Heart right ventricle (tissue), 16 donors: ENCODE results near the gene COQ8B. TPM values are rescaled to one million over a fixed set of nuclear protein-coding genes. Genes with fewer than 3 reads are reported as not detected.
A peak's percentile ranks its signal among the peaks of the same experiment; 100 is the strongest.

Experiments used
- ATAC-seq, 8 donors: fragments of 200-7000 bp; cut with Tn5 transposase; one replicate each; pipeline ENCODE4 v1.9.1; 2020; ENCODE audit warnings: mild to moderate bottlenecking in 8 of 8, moderate library complexity in 8 of 8, moderate number of reproducible peaks in 1 of 8
- DNase-seq, 2 donors: peaks; one replicate each; pipeline ENCODE4 v3.0.0-alpha.2; 2020
- H3K27ac ChIP-seq, 10 donors: fragments of 200-600 bp; sonication (generic) in 2 of 10; one replicate each; pipeline versions ENCODE4 v1.5.0 to v1.8.0; 2020 to 2022; ENCODE audit warnings: mild to moderate bottlenecking in 3 of 10
- H3K27me3 ChIP-seq, 7 donors: fragments of 200-600 bp; one replicate each; pipeline ENCODE4 v1.8.0; 2021 to 2022; ENCODE audit warnings: mild to moderate bottlenecking in 2 of 7
- H3K36me3 ChIP-seq, 9 donors: fragments of 200-600 bp; sonication (generic) in 1 of 9; one replicate each; pipeline versions ENCODE4 v1.5.0 to v1.8.0; 2020 to 2022; ENCODE audit warnings: mild to moderate bottlenecking in 2 of 9
- H3K4me1 ChIP-seq, 9 donors: fragments of 200-600 bp; sonication (generic) in 1 of 9; one replicate each; pipeline versions ENCODE4 v1.5.0 to v1.8.0; 2020 to 2022; ENCODE audit warnings: mild to moderate bottlenecking in 4 of 9
- H3K4me3 ChIP-seq, 10 donors: fragments of 200-600 bp; sonication (generic) in 2 of 10; one replicate each; pipeline versions ENCODE4 v1.5.0 to v1.8.0; 2020 to 2022; ENCODE audit warnings: mild to moderate bottlenecking in 7 of 10, moderate library complexity in 2 of 10
- H3K9me3 ChIP-seq, 11 donors: fragments of 200-600 bp in 10 of 11; sonication (generic) in 2 of 11; one replicate each; pipeline versions ENCODE4 v1.5.0 to v1.8.0; 2013 to 2022; ENCODE audit warnings: mild to moderate bottlenecking in 2 of 11, control low read depth in 1 of 11, moderate library complexity in 1 of 11
- whole genome bisulfite sequencing, 2 donors: extraction: QIAGEN DNeasy Blood & Tissue Kit; methylation state at CpG; one replicate each; pipeline ENCODE4 v1.1.7; 2013; ENCODE audit warnings: inconsistent platforms in 1 of 2; 5-methylcytosine and 5-hydroxymethylcytosine counted together
- intact Hi-C, 10 donors: fragments of 100-400 bp; cut with DNase I; formaldehyde crosslinking; loops; one replicate each; pipeline versions ENCODE4 v1.11.1 to v1.14.2; 2022
- polyA plus RNA-seq, 2 donors: library from polyadenylated mRNA; stranded (reverse); fragments of 200-250 nt; gene quantifications; one replicate each; pipeline ENCODE4 v1.2.3, GENCODE V29; 2013
- total RNA-seq, 10 donors: library from RNA; stranded (reverse); fragmentation: NEBNext Ultra II Directional in 3 of 10; extraction: Animal tissue kit (Norgen Biotek cat#: 25700) in 3 of 10; gene quantifications; one replicate each; pipeline versions ENCODE4 v1.2.1 to v1.2.4, GENCODE V29; 2021 to 2023
- TF ChIP-seq, protein P1 (sequence below), 9 donors: fragments of 200-600 bp; sonication (generic) in 2 of 9; IDR thresholded peaks; one replicate each; pipeline versions ENCODE4 v1.5.0 to v1.8.0; 2021 to 2022; ENCODE audit warnings: antibody characterized with exemption in 9 of 9, mild to moderate bottlenecking in 5 of 9, moderate library complexity in 1 of 9
- donor health status: Arrhythmogenic right ventricular cardiomyopathy.
- donor health status: ischemic (EF 13 %, LVEDD 7.1; RV severe dilation, severe dysfunction).
- donor health status: healthy with polysubstance abuse.
- donor health status: DM: no; HTN: yes; CAD: no.
- donor health status: DM: no; HTN: no; CAD: no.
- donor health status: ischemic (EF 25% LVEDD 6.9; RV normal size, moderate dysfunction).
- donor health status: ischemic (EF 25% LVEDD 5.7; RV mildly dilated, moderate dysfunction).
- donor health status: healthy.
- donor health status: DM: yes; HTN: yes; CAD: no.
- donor health status: Ischemic cardiomyopathy.
- donor health status: ischemic (EF 35%, LVEDD 5.7; RV mildly dilated, moderate dysfunction).
- donor health status: nonischemic (EF 11% LVEDD 7.7; RV severe dilation, severe dysfunction).
- donor health status: DM: yes; HTN: yes; CAD: no.
- donor health status: PGD.
- donor health status: ischemic (EF 29% LVEDD 5.4; RV normal size, mild dysfunction).
- donor health status: nonischemic (EF 23%, LVEDD 6.1; RV moderate dilation, normal function).

The COQ8B gene
- total and polyA plus RNA-seq, 12 donors = 17.9 to 34.4 (median 27.5) TPM

DNA sequence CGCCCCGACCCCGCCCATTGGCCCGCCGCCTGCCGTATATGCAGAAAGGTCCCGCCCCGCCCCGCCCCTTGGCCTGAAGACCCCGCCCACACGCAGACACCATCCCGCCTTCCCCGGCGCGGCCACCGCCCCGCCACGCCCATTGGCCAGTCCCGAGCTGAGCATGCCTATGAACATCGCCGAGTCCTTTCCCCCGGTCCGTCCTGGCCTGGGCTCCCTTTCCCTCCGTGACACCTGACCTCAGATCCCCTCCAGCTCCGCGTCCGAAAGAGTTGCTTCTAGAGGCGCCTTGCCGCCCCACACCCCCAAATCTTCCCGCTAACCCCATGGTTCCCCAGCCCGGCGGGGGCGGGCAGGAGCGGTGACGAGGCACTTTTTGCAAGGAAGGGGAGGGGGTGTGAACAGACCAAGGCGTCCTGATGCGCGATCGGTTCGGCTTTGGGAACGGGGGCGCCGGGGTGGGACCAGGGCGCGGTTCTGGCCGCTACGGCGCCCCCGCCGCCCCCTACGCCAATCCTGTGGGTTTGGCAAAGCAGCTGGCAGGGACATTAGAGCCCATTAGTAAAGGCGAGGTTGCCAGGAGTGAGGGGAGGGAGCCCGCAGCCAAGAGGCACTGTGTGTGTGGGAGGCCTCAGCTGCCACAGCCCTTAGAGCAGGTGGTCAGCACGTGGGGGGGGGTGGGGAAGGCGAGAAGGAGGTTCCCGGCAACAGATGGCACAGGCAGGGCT lies 25.8 kb downstream of the COQ8B start:
- ATAC-seq = peak; percentile 89 to 94 (median 92)

DNA sequence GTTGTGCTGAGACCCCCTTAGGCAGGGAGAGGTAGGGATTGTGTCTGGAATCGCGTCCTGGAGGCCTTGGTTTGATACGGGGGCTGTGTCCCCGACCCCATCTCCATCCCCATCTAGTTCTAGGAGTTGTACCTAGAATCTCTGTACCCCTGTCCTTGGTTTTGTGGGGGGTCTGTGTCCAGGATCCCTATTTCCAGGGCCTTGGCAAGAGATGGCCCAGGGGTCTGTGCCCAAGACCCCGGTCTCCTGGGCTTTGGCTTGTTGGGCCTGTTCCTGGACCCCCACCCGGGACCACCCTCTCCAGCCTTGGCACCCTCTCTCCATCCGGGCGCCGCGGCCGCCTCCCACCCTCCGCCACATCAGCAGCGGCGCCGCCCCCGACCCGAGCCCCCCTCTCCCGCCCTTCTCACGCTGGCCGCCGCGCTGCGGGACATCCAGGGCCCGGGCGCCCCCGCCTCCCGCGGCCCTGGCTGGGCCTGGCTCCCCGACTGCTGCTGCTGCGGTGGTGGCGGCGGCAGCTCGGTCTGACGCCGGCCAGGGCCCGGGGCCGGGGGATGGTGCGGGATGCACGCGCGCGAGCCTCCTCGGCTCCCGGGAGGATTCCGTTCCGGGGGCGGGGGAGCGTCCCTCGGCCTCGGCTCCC lies 26.5 kb downstream of the COQ8B start, which contains the start of gene NUMBL:
Gene NUMBL (minus strand): TSS at position 602 of the 643 bp plus-strand sequence. CDS start 168 bp downstream, at position 434.
- Histone ChIP-seq H3K4me1 (peaks cover 0 to 45% (median 31%) of the 10 kb centered on the region in 9 donors), H3K27ac (peak within 1 kb of the TSS; percentile 61 to 91 (median 87)), H3K4me3 (peak within 1 kb of the TSS; percentile 51 to 82 (median 70)), H3K36me3 (peaks cover 0 to 44% (median 8%) of the 10 kb centered on the region in 9 donors), H3K27me3 (no peaks in the 10 kb centered on the region), H3K9me3 (no peaks in the 10 kb centered on the region)
- intact Hi-C loops = no loop called here
- DNase-seq (no peak), ATAC-seq (peak in 1 of 8 donors; percentile 63)
- TF ChIP-seq, protein P1, sequence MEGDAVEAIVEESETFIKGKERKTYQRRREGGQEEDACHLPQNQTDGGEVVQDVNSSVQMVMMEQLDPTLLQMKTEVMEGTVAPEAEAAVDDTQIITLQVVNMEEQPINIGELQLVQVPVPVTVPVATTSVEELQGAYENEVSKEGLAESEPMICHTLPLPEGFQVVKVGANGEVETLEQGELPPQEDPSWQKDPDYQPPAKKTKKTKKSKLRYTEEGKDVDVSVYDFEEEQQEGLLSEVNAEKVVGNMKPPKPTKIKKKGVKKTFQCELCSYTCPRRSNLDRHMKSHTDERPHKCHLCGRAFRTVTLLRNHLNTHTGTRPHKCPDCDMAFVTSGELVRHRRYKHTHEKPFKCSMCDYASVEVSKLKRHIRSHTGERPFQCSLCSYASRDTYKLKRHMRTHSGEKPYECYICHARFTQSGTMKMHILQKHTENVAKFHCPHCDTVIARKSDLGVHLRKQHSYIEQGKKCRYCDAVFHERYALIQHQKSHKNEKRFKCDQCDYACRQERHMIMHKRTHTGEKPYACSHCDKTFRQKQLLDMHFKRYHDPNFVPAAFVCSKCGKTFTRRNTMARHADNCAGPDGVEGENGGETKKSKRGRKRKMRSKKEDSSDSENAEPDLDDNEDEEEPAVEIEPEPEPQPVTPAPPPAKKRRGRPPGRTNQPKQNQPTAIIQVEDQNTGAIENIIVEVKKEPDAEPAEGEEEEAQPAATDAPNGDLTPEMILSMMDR (IDR thresholded peaks at IDR 0.05) = no peak
- WGBS, 2 donors = 2 to 6% methylated on average over 26 to 50 of the region's 50 CpGs

More for the DNA sequence above, 25.8 kb downstream of the COQ8B start:
- Histone ChIP-seq H3K4me3 (peak overlapping the region; percentile 51 to 82 (median 70)), H3K27me3 (no peaks in the 10 kb centered on the region), H3K9me3 (no peaks in the 10 kb centered on the region), H3K4me1 (peaks cover 0 to 45% (median 31%) of the 10 kb centered on the region in 9 donors), H3K27ac (peak overlapping the region; percentile 42 to 91 (median 87)), H3K36me3 (peaks cover 0 to 44% (median 8%) of the 10 kb centered on the region in 9 donors)
- intact Hi-C loops = no loop called here
- TF ChIP-seq, protein P1 (IDR thresholded peaks at IDR 0.05) = no peak
- peak; percentile 95 to 98 for DNase-seq
- 2 to 3% methylated on average over 46 to 56 of the region's 56 CpGs for whole genome bisulfite sequencing, 2 donors

DNA sequence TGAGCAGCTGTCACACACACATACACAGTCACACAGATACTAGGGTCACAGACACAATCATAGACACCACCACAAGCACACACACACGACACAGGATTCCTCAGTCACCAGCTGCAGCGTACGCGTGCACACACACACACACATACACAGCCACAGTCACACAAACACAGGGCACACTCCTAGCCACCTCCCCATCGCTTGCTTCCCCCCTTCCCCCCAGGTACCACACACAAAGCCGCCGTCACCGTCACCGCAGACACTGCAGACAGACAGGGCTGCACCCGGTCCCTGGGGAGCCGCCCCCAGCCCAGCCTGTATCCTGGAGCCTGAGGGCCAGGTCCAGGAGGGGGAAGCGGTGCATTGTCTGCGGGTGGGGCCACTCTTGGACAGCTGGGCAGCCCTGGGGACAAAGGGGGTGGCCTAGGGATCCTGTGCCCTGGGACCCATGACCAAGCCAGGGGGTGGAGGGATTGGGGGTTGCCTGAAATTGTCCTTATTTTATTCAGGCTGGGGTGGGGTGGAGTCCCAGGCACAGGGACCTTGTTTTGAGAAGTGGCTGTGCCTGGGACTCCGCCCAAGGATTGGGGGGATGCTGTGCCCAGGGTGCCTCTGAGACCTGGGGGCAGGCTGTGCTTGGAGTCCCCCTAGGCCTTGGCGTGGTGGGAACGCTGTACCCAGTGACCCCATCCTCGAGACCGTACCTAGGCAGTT lies 27.2 kb downstream of the COQ8B start:
- DNase-seq = peak; percentile 44
- peaks cover 0 to 44% (median 12%) of the 10 kb centered on the region in 9 donors for H3K36me3 ChIP-seq
- H3K27ac ChIP-seq = peak overlapping the region; percentile 61 to 91 (median 87)
- no peaks in the 10 kb centered on the region for H3K9me3 ChIP-seq
- peaks cover 0 to 45% (median 31%) of the 10 kb centered on the region in 9 donors for H3K4me1 ChIP-seq
- peak in 3 of 8 donors; percentile 3 to 7 (median 3) for ATAC-seq
- 38 to 47% methylated on average over 18 of the region's 18 CpGs for WGBS, 2 donors
- H3K27me3 ChIP-seq = no peaks in the 10 kb centered on the region
- intact Hi-C loops = no loop called here
- peak overlapping the region; percentile 51 to 82 (median 70) for H3K4me3 ChIP-seq
- TF ChIP-seq, protein P1 (IDR thresholded peaks at IDR 0.05) = no peak

DNA sequence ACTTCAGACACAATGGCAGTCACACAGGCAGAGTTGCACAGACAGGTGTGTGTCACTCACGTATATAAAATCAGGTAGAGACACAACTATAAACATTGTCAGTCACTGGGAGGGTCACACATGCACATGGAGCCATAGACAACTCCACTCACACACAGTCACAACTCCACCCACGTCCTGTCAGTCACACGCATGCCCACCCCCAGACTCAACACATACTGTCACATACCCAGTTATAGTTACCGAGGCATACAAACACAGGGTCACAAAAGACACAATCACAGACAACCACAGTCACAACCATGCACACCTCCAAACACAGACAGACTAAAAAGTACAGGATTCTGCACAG lies 27.7 kb downstream of the COQ8B start:
- Histone ChIP-seq H3K36me3 (peaks cover 0 to 45% (median 11%) of the 10 kb centered on the region in 9 donors), H3K27me3 (no peaks in the 10 kb centered on the region), H3K9me3 (no peaks in the 10 kb centered on the region), H3K4me3 (peak overlapping the region in 9 of 10 donors; percentile 51 to 82 (median 71)), H3K4me1 (peaks cover 0 to 45% (median 31%) of the 10 kb centered on the region in 9 donors), H3K27ac (peak overlapping the region; percentile 61 to 91 (median 87))
- DNase-seq = no peak
- no peak for ATAC-seq
- TF ChIP-seq, protein P1 (IDR thresholded peaks at IDR 0.05) = no peak
- intact Hi-C loops = loop anchor here in 1 of 10 donors (1.0 kb wide), 1 partner anchor 15 kb away; no protein-coding TSS in a partner anchor
- 58 to 76% methylated on average over 4 of the region's 4 CpGs for WGBS, 2 donors
